Body of pancreas (tissue), 4 donors: ENCODE data around the gene RNF32.

Source experiments
- CTCF ChIP-seq, 7 experiments: fragments of 450-650 bp in 4 of 7; fragments of 200-600 bp in 3 of 7; sonication (generic) in 3 of 7; IDR thresholded peaks; one replicate each; pipeline ENCODE4 v1.5.1; 2016 to 2019; ENCODE audit warnings: antibody characterized with exemption in 7 of 7
- POLR2A ChIP-seq, 3 donors: fragments of 450-650 bp; IDR thresholded peaks; one replicate each; pipeline ENCODE4 v1.6.1; 2016; ENCODE audit warnings: antibody characterized with exemption in 3 of 3, mild to moderate bottlenecking in 2 of 3

GRCh38 chr7:156684251-156684650 lies 43.7 kb downstream of the RNF32 start:
- TF ChIP-seq POLR2A (IDR thresholded peaks at IDR 0.05), result no peak
- no peak for TF ChIP-seq CTCF (IDR thresholded peaks at IDR 0.05)
